ENCODE measurements around the gene OR2A25. TPM values are rescaled to one million over a fixed set of nuclear protein-coding genes. Genes with fewer than 3 reads are reported as not detected.

OR2A25 gene, protein sequence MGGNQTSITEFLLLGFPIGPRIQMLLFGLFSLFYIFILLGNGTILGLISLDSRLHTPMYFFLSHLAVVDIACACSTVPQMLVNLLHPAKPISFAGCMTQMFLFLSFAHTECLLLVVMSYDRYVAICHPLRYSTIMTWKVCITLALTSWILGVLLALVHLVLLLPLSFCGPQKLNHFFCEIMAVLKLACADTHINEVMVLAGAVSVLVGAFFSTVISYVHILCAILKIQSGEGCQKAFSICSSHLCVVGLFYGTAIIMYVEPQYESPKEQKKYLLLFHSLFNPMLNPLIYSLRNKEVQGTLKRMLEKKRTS
- total RNA-seq, result not detected
- total RNA-seq (2013), result not detected
- total RNA-seq, result 0 reads per million in 29 experiments

DNA sequence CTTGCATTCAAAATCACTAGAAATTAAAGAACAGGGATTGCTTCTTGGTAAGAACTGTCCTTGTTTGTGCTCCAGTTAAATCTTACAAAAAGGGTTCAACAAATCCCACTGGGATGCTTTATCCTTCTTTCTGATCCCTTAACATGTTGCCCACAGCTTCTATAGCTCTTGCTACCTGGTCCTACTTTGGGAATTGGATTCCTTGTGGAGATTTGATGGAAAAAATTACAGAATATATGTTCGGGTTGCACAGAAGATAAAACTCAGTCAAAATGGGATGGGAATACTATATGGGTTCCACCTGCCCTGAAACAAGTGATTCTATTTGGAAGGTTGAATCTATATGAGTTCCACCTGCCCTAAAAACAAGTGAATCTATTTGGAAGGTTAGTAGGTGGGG lies at the start of gene OR2A25:
Gene OR2A25, plus strand, starts transcription at position 301 of the 400 bp plus-strand sequence. CDS start 4,409 bp downstream, outside the sequence.
- ChIA-PET CTCF (no interaction called here), POLR2A (no interaction called here)
- Mint-ChIP-seq H3K4me3 (no peak within 1 kb of the TSS), H3K27me3 (peaks cover 2 to 14% of the 10 kb centered on the region in 2 donors), H3K9me3 (no peaks in the 10 kb centered on the region), H3K36me3 (no peaks in the 10 kb centered on the region), H3K27ac (no peak within 1 kb of the TSS), H3K4me1 (no peaks in the 10 kb centered on the region)
- Histone ChIP-seq H3K36me3 (ENCODE audit: control insufficient read depth in 2 of 2, extremely low read depth in 1 of 2, insufficient read depth in 1 of 2, low read length in 1 of 2) (no peaks in the 10 kb centered on the region), H3K4me1 (ENCODE audit: control insufficient read depth in 1 of 2, extremely low read depth in 1 of 2, insufficient read depth in 2 of 2, low read length in 2 of 2) (no peaks in the 10 kb centered on the region), H3K9me3 (no peaks in the 10 kb centered on the region), H3K27me3 (replicated peaks in 1 of 2; ENCODE audit: control insufficient read depth in 2 of 2, extremely low read depth in 1 of 2, insufficient read depth in 2 of 2, low read length in 1 of 2) (peaks cover 0 to 4% of the 10 kb centered on the region in 2 experiments), H3K27ac (ENCODE audit: low read length) (no peak within 1 kb of the TSS), H3K4me3 (ENCODE audit: control insufficient read depth in 1 of 2, extremely low read depth in 1 of 2, low read length in 1 of 2) (no peak within 1 kb of the TSS)
- 75% methylated on average over 1 of the region's 1 CpG for WGBS (ENCODE audit: insufficient coverage)
- no peak for DNase-seq
- no peak for ATAC-seq (replicated peaks in 1 of 4)

DNA sequence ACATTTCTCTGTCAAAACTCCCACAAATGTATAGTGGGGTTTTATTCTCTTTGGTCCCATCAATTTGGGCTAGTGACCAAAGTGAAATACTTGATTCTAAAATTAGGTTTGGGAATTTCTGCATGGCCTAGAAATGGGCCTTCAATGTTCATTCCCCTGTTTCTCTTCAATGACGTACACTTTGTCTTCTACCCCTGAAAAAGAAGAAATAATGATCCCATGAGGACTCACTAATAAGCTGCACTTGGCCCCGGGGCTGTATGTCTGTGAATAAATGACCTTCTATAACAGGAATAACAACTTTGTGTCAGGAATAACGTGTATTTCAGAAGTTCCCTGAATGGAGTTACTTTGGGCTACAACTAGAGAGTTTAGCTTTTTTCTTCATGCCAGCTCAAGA lies 49.3 kb upstream of the OR2A25 start:
- no peak overlapping the region for H3K27ac Mint-ChIP-seq
- no peaks in the 10 kb centered on the region for H3K4me1 Mint-ChIP-seq
- no peaks in the 10 kb centered on the region for H3K36me3 Mint-ChIP-seq
- Histone ChIP-seq H3K4me3 (ENCODE audit: control insufficient read depth in 1 of 2, extremely low read depth in 1 of 2, low read length in 1 of 2) (no peak overlapping the region), H3K4me1 (ENCODE audit: control insufficient read depth in 1 of 2, extremely low read depth in 1 of 2, insufficient read depth in 2 of 2, low read length in 2 of 2) (no peaks in the 10 kb centered on the region), H3K27ac (ENCODE audit: low read length) (no peak overlapping the region), H3K9me3 (no peaks in the 10 kb centered on the region), H3K36me3 (ENCODE audit: control insufficient read depth in 2 of 2, extremely low read depth in 1 of 2, insufficient read depth in 1 of 2, low read length in 1 of 2) (no peaks in the 10 kb centered on the region), H3K27me3 (replicated peaks in 1 of 2; ENCODE audit: control insufficient read depth in 2 of 2, extremely low read depth in 1 of 2, insufficient read depth in 2 of 2, low read length in 1 of 2) (no peaks in the 10 kb centered on the region)
- CTCF ChIA-PET, result no interaction called here
- DNase-seq, result no peak
- no CpG with 5 or more reads among the region's 3 CpGs for WGBS (ENCODE audit: insufficient coverage)
- POLR2A ChIA-PET, result no interaction called here
- no peak for ATAC-seq (replicated peaks in 1 of 4)
- no peak overlapping the region for H3K4me3 Mint-ChIP-seq
- H3K27me3 Mint-ChIP-seq, result peaks cover 0 to 2% of the 10 kb centered on the region in 2 donors
- H3K9me3 Mint-ChIP-seq, result peaks cover 0 to 2% (median 0%) of the 10 kb centered on the region in 3 donors

DNA sequence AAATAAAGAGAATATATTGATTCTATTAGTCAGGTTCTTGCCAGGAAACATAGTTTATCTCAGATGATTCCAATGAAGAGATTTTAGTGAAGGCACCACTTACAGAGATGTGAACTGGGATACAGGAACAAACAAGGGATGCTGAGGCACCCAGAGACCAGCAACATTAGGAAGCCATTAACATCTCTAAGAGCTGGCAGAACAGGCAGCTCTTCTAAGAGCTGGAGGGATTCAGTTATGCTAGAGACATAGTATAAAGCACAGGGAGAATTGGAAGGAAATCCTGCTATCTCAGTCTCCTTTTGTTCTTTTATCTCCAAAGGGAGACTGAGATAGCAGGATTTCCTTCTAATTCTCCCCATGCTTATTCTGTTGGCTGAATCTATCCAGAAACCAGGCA lies 47.4 kb upstream of the OR2A25 start:
- peaks cover 0 to 3% of the 10 kb centered on the region in 2 experiments for H3K27me3 ChIP-seq (replicated peaks in 1 of 2; ENCODE audit: control insufficient read depth in 2 of 2, extremely low read depth in 1 of 2, insufficient read depth in 2 of 2, low read length in 1 of 2)
- ChIA-PET POLR2A (no interaction called here), CTCF (no interaction called here)
- H3K4me3 Mint-ChIP-seq, result no peak overlapping the region
- H3K27ac Mint-ChIP-seq, result no peak overlapping the region
- H3K36me3 ChIP-seq (ENCODE audit: control insufficient read depth in 2 of 2, extremely low read depth in 1 of 2, insufficient read depth in 1 of 2, low read length in 1 of 2), result no peaks in the 10 kb centered on the region
- H3K9me3 ChIP-seq, result no peaks in the 10 kb centered on the region
- H3K27me3 Mint-ChIP-seq, result peaks cover 0 to 2% of the 10 kb centered on the region in 2 donors
- H3K4me1 ChIP-seq (ENCODE audit: control insufficient read depth in 1 of 2, extremely low read depth in 1 of 2, insufficient read depth in 2 of 2, low read length in 2 of 2), result no peaks in the 10 kb centered on the region
- H3K4me1 Mint-ChIP-seq, result no peaks in the 10 kb centered on the region
- peaks cover 0 to 2% (median 0%) of the 10 kb centered on the region in 3 donors for H3K9me3 Mint-ChIP-seq
- H3K4me3 ChIP-seq (ENCODE audit: control insufficient read depth in 1 of 2, extremely low read depth in 1 of 2, low read length in 1 of 2), result no peak overlapping the region
- H3K36me3 Mint-ChIP-seq, result no peaks in the 10 kb centered on the region
- DNase-seq, result no peak
- no peak for ATAC-seq (replicated peaks in 1 of 4)
- no peak overlapping the region for H3K27ac ChIP-seq (ENCODE audit: low read length)

DNA sequence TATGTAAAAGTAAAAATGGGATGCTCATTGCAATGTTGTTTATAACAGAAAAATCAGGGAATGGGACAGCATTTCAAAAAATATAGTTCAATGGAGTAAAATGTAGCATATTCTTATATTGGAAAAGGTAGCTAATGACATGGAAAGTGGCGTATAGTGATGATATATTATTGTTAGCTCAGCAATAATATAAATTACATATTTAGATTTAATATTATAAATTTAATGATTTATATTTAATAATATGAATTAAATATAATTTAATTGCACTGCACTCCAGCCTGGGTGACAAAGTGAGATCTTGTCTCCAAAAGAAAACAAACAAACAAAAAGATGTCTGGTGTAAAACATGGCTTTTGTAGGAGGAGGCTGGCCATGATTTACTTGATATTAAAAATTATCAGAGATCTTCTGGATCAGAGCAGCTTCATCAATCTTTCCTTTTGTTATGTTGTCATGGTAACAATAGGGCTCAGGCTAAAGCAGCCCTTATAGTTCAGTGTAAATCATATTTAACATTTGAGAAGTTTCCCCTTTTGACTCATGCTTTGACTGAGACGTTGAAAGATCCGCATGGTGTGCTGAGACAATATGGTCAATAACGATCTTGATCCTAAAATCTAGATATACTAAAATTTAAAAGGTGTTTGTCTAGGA lies 46.3 kb upstream of the OR2A25 start:
- no CpG with 5 or more reads among the region's 4 CpGs for WGBS (ENCODE audit: insufficient coverage)
- Histone ChIP-seq H3K27ac (ENCODE audit: low read length) (no peak overlapping the region), H3K4me3 (ENCODE audit: control insufficient read depth in 1 of 2, extremely low read depth in 1 of 2, low read length in 1 of 2) (no peak overlapping the region), H3K27me3 (replicated peaks in 1 of 2; ENCODE audit: control insufficient read depth in 2 of 2, extremely low read depth in 1 of 2, insufficient read depth in 2 of 2, low read length in 1 of 2) (peaks cover 0 to 3% of the 10 kb centered on the region in 2 experiments), H3K4me1 (ENCODE audit: control insufficient read depth in 1 of 2, extremely low read depth in 1 of 2, insufficient read depth in 2 of 2, low read length in 2 of 2) (no peaks in the 10 kb centered on the region), H3K9me3 (no peaks in the 10 kb centered on the region), H3K36me3 (ENCODE audit: control insufficient read depth in 2 of 2, extremely low read depth in 1 of 2, insufficient read depth in 1 of 2, low read length in 1 of 2) (no peaks in the 10 kb centered on the region)
- ChIA-PET POLR2A (no interaction called here), CTCF (no interaction called here)
- no peak for DNase-seq
- ATAC-seq (replicated peaks in 1 of 4), result no peak
- Mint-ChIP-seq H3K4me3 (no peak overlapping the region), H3K27me3 (peaks cover 0 to 2% of the 10 kb centered on the region in 2 donors), H3K36me3 (no peaks in the 10 kb centered on the region), H3K9me3 (peaks cover 0 to 2% (median 0%) of the 10 kb centered on the region in 3 donors), H3K4me1 (no peaks in the 10 kb centered on the region), H3K27ac (no peak overlapping the region)

DNA sequence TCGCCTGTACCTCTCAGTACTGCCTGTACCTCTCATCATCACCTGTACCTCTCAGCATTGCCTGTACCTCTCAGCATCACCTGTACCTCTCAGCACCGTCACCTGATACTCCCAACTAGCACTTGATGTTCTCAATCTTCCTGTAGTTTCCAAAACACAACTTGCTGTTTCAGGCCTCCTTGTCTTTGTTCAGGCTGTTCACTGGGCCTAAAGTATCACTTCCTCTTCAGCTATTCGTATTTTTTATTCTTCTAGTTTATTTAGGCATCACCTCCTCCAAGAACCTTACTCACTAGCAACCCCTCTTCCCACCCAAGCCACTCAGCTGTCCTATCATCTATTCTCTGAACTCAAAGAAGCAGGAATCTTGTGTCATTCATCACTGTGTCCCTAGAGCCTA lies 45.4 kb upstream of the OR2A25 start:
- POLR2A ChIA-PET, result no interaction called here
- Histone ChIP-seq H3K36me3 (ENCODE audit: control insufficient read depth in 2 of 2, extremely low read depth in 1 of 2, insufficient read depth in 1 of 2, low read length in 1 of 2) (no peaks in the 10 kb centered on the region), H3K27me3 (replicated peaks in 1 of 2; ENCODE audit: control insufficient read depth in 2 of 2, extremely low read depth in 1 of 2, insufficient read depth in 2 of 2, low read length in 1 of 2) (peaks cover 0 to 3% of the 10 kb centered on the region in 2 experiments), H3K9me3 (no peaks in the 10 kb centered on the region), H3K4me3 (ENCODE audit: control insufficient read depth in 1 of 2, extremely low read depth in 1 of 2, low read length in 1 of 2) (no peak overlapping the region), H3K27ac (ENCODE audit: low read length) (no peak overlapping the region), H3K4me1 (ENCODE audit: control insufficient read depth in 1 of 2, extremely low read depth in 1 of 2, insufficient read depth in 2 of 2, low read length in 2 of 2) (no peaks in the 10 kb centered on the region)
- H3K27me3 Mint-ChIP-seq, result no peaks in the 10 kb centered on the region
- CTCF ChIA-PET, result no interaction called here
- H3K27ac Mint-ChIP-seq, result no peak overlapping the region
- ATAC-seq (replicated peaks in 1 of 4) (no peak), DNase-seq (no peak)
- H3K36me3 Mint-ChIP-seq, result no peaks in the 10 kb centered on the region
- WGBS (ENCODE audit: insufficient coverage), result 72% methylated on average over 3 of the region's 3 CpGs
- no peaks in the 10 kb centered on the region for H3K4me1 Mint-ChIP-seq
- H3K4me3 Mint-ChIP-seq, result no peak overlapping the region
- no peaks in the 10 kb centered on the region for H3K9me3 Mint-ChIP-seq

DNA sequence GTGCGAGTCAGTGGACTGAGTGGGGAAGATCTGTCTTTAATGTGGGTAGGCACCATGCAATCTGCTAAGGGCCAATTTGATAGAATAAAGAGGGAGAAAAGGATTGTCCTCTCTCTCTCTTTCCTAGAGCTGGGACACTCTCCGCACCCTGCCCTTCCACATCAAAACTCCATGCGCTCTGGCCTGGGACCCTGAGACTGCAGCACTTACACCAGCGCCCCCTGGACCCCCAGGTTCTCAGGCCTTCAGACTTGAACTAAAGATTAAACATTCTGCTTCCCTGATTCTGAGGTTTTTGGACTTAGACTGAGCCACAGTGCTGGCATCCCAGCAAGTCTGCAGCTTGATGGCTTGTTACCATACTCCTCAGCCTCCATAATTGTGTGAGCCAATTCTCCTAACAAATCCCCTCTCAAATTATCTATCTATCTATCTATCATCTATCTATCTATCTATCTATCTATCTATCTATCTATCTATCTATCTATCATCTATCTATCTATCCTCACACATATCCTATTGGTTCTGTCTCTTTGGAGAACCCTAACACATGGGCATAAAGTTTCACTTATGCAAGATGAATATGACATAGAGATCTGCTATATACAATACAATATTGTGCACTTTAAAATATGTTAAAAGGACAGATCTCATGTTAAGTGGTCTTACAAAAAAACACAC lies 43.3 kb upstream of the OR2A25 start:
- DNase-seq, result no peak
- Histone ChIP-seq H3K36me3 (ENCODE audit: control insufficient read depth in 2 of 2, extremely low read depth in 1 of 2, insufficient read depth in 1 of 2, low read length in 1 of 2) (no peaks in the 10 kb centered on the region), H3K27me3 (replicated peaks in 1 of 2; ENCODE audit: control insufficient read depth in 2 of 2, extremely low read depth in 1 of 2, insufficient read depth in 2 of 2, low read length in 1 of 2) (peaks cover 0 to 3% of the 10 kb centered on the region in 2 experiments), H3K4me1 (ENCODE audit: control insufficient read depth in 1 of 2, extremely low read depth in 1 of 2, insufficient read depth in 2 of 2, low read length in 2 of 2) (no peaks in the 10 kb centered on the region), H3K9me3 (no peaks in the 10 kb centered on the region), H3K4me3 (ENCODE audit: control insufficient read depth in 1 of 2, extremely low read depth in 1 of 2, low read length in 1 of 2) (no peak overlapping the region), H3K27ac (ENCODE audit: low read length) (no peak overlapping the region)
- 40% methylated on average over 3 of the region's 4 CpGs for WGBS (ENCODE audit: insufficient coverage)
- no peaks in the 10 kb centered on the region for H3K4me1 Mint-ChIP-seq
- ATAC-seq (replicated peaks in 1 of 4), result no peak
- H3K27me3 Mint-ChIP-seq, result peaks cover under 1 to 6% of the 10 kb centered on the region in 2 donors
- no peak overlapping the region for H3K27ac Mint-ChIP-seq
- ChIA-PET CTCF (no interaction called here), POLR2A (no interaction called here)
- no peaks in the 10 kb centered on the region for H3K36me3 Mint-ChIP-seq
- no peak overlapping the region for H3K4me3 Mint-ChIP-seq
- H3K9me3 Mint-ChIP-seq, result no peaks in the 10 kb centered on the region

Measured in T-cell (primary cell).